NOMO-1 (cell line): ENCODE measurements around the gene POGZ.
"Not testable (repeated sequence)": the region's sequence is repeated elsewhere in the genome, so short reads cannot be mapped to it uniquely, and the experiment has no call there.

Experiments used
- DNase-seq, 2 experiments: peaks; one replicate each; lab custom pipeline; 2025; ENCODE audit not compliant: unreplicated experiment in 2 of 2; lab: John Stamatoyannopoulos, UW

POGZ gene

DNA sequence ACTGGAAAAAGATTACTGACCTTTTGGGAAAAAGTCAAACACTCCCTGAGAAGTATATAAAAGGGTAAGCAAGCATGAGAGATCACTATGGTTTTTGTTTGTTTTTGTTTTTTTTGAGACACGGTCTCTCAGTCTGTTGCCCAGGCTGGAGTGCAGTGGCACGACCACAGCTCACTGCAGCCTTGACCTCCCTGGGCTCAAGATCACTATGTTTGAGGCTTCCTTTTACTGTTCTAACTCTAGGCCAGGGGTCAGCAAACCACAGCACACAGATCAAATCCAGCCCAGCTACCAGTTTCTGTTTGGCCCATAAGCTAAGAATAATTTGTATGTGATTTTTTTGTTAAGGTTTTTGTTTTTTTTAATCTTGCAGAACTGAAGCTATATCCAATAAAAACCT is 34.2 kb downstream of the POGZ start:
- DNase-seq, result no peak

- no peak for DNase-seq
Observed at GRCh38 chr1:151419819-151420218, 39.5 kb downstream of the POGZ start.

- DNase-seq, result no peak
Observed at GRCh38 chr1:151418081-151418480, 41.2 kb downstream of the POGZ start.

GRCh38 chr1:151416231-151416630 is 43.1 kb downstream of the POGZ start:
- DNase-seq, result no peak

DNA sequence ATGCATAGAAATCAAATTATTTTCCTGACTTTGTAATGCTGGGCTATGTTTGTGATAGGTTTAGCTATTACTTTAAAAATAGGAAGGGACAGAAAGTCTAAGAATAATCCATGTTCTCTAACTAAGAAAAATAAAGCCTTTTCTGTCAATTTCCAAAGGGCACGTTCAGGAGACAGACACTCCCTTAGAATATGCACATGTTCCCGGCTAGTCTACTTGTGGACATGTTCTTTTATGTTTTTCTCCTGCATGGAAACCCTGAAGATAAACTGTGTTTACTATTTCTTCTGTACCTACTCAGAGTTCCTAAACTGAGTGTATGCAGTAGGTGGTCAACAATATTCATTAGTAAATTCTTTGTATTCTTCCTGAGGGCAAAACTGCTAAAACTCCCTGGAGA is 47.4 kb downstream of the POGZ start:
- DNase-seq, result no peak

GRCh38 chr1:151408891-151409290 is 50.4 kb downstream of the POGZ start:
- no peak for DNase-seq

DNA sequence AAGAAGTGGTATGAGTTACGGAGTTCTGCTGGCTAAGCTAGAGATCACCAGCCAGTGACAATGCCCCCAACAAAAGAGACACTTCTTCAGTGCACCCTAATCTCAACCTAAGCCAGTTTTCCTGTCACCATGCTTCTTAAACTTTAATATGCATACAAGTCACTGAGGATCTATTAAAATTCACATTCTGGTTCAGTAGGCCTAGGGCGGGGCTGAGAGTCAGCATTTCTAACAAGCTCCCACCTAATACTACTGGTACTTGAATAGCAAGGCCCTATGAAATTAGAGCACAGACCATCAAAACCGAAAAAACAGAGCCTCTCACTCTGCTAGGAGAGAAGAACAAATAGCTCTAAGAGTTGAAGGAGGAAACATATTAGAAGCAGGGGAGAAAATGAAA is 52.0 kb downstream of the POGZ start:
- DNase-seq, result no peak

DNA sequence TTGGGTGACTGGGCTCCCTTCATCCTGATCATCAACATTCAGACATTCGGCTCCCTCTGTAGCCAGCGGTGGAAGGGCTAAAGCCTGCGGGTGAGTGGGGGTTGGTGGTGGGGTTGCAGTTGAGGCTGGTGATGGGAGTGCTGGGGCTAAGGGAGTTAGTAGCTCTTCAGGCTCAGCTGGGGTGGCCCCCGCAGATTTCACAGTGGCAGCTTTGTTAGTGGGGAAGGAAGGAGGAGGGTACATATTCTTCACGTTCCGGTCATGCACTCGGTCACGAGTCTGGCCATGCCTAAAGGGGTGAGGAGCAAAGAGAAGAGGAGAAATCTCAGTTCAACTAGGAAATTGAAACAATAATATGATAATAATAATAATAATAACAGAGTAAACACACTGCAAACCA is 53.1 kb downstream of the POGZ start:
- no peak for DNase-seq

GRCh38 chr1:151405187-151405951 is 53.9 kb downstream of the POGZ start:
- DNase-seq, result no peak

DNA sequence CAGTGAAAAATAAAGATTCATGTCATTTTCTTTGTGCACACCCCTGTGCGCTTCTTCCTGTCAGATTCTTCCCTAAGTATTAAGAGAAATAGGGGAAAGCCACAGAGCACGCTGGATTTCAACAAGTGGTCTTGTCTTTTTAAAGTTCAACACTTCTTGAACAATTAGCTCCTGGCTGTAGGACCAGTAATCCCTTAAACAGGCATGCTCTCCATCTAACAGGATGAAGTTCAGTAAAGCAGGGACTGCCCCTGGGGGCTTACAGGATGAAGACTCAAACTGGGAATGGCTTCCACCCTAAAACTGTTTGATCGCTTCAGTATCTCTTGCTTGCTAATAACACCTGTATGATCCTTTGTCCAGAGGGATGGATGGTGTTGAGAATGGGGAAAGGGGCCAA is 55.7 kb downstream of the POGZ start:
- no peak for DNase-seq

DNA sequence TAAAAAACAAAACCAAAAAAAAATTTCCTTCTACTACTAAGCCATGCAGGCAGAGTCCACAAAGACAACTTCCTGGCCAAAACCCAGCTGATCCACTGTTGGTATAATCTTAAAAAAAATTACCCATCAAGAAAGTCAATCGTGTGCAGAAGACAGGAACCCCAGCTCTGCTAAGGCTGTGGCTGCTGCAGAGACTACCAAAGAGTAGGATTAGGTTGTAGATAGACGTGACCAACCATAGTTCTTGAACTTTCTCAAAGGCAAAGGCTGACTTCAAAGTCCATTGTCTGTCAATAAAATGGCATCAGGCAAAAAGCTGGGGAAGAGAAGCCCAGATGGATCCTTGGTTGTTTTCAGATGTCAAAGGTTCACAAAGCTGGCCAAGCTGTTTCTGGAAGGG is 56.5 kb downstream of the POGZ start:
- DNase-seq, result no peak

GRCh38 chr1:151401860-151402259 is 57.4 kb downstream of the POGZ start:
- no peak for DNase-seq

- DNase-seq, result no peak
Observed at GRCh38 chr1:151401125-151401788, 58.0 kb downstream of the POGZ start.

DNA sequence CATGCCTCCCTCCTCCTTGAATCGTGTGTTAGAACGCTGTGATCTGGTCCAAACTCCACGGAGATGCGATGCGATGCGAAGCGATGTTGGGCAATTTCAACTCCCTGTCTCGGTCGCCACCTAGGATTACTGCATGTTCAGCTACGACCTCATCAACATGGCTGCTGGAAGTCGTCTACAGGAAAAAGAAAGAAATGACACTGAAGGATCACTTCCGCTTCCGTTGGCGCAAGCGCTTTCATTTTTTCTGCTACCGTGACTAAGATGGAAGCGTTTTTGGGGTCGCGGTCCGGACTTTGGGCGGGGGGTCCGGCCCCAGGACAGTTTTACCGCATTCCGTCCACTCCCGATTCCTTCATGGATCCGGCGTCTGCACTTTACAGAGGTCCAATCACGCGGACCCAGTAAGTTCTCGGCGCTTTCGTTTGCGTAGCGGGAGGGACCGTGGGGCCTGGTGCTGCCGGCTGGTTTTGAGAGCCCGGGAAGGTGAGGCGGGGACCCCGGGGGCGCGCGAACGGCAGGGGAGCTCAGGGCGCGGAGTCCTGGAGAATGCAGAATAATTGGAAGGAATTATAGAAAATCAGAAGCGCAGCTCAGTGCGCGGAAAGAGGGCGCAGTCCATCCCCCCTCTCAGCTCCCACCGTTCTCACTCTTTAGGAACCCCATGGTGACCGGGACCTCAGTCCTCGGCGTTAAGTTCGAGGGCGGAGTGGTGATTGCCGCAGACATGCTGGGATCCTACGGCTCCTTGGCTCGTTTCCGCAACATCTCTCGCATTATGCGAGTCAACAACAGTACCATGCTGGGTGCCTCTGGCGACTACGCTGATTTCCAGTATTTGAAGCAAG is 59.7 kb downstream of the POGZ start, which contains the start of gene PSMB4:
PSMB4 (plus strand) TSS at position 250 of the 848 bp plus-strand sequence; CDS start at position 265, 15 bp downstream.
- peak; percentile 84 to 96 for DNase-seq

GRCh38 chr1:151396265-151396664 is 63.0 kb downstream of the POGZ start:
- not testable (repeated sequence) for DNase-seq

- no peak for DNase-seq
Observed at GRCh38 chr1:151393583-151393982, 65.7 kb downstream of the POGZ start.

GRCh38 chr1:151391079-151391563 is 68.2 kb downstream of the POGZ start:
- no peak for DNase-seq

DNA sequence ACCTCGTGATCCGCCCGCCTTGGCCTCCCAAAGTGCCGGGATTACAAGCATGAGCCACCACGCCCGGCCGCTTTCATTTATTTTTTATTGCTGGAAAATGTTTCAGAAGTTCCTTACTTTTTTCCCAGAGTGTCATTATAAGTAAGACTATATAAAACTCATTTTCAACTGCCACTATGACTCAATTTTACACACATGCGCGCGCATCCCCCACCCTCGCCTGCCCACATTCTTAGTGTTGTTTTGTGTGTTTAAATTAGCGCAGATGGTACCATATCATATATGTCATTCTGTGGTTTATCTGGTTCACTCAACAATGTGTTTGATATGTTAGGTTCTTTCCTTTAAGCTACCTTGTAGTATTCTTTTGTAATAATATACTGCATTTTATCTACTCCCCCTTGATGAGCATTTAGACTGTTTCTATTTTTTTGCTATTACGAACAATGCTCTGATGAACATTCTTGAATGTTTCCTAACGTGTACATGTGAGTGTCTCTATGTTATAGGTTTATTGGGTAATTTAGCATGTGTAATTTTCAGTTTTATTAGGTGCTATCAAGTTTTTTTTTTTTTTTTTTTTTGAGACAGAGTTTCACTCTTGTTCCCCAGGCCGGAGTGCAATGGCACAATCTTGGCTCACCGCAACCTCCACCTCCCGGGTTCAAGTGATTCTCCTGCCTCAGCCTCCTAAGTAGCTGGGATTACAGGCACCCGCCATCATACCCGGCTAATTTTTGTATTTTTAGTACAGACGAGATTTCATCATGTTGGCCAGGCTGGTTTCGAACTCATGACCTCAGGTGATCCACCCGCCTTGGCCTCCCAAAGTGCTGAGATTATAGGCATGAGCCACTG is 68.8 kb downstream of the POGZ start:
- DNase-seq, result not testable (repeated sequence)

GRCh38 chr1:151386002-151386401 is 73.3 kb downstream of the POGZ start:
- DNase-seq, result no peak

- no peak for DNase-seq
Observed at GRCh38 chr1:151384584-151384983, 74.7 kb downstream of the POGZ start.
